CD4-positive, alpha-beta memory T cell (primary cell): Measurements from ENCODE around the gene NTN5. TPM values are rescaled to one million over a fixed set of nuclear protein-coding genes. Genes with fewer than 3 reads are reported as not detected.

Experiments
- CTCF ChIA-PET: fragments of 350-600 bp; sonication (Branson Sonifier 250); formaldehyde crosslinking; loops from one replicate; lab custom pipeline; 2021; ENCODE audit warnings: inconsistent platforms; ENCODE audit not compliant: partially characterized antibody; lab: Charles Lee
- POLR2A ChIA-PET: fragments of 350-600 bp; sonication (Branson Sonifier 250); formaldehyde crosslinking; loops from one replicate; lab custom pipeline; 2021; ENCODE audit not compliant: partially characterized antibody; lab: Charles Lee
- DNase-seq, 5 donors: peaks; one replicate each; pipeline versions ENCODE4 v3.0.0 to v3.0.0-alpha.2; 2020 to 2022; ENCODE audit warnings: mixed read lengths in 1 of 5
- H3K27ac ChIP-seq: one replicate; pipeline ENCODE4 v1.7.0; 2013; ENCODE audit warnings: low read depth, low read length
- H3K27me3 ChIP-seq: 2 replicates; pipeline ENCODE4 v1.7.0; 2013; ENCODE audit warnings: mild to moderate bottlenecking, low read length, moderate library complexity; ENCODE audit not compliant: insufficient read depth
- H3K36me3 ChIP-seq: 2 replicates; pipeline ENCODE4 v1.7.0; 2013; ENCODE audit warnings: mild to moderate bottlenecking, low read length, moderate library complexity; ENCODE audit not compliant: insufficient read depth
- H3K4me1 ChIP-seq: 2 replicates; pipeline ENCODE4 v1.7.0; 2013; ENCODE audit warnings: mild to moderate bottlenecking, low read length, moderate library complexity; ENCODE audit not compliant: insufficient read depth
- H3K4me3 ChIP-seq, 2 donors: one replicate each; pipeline ENCODE4 v1.7.0; 2013; ENCODE audit warnings: low read length in 2 of 2, mild to moderate bottlenecking in 1 of 2
- H3K9me3 ChIP-seq, 2 donors: one replicate each; pipeline ENCODE4 v1.7.0; 2013; ENCODE audit warnings: low read length in 2 of 2, control low read depth in 1 of 2; ENCODE audit not compliant: control insufficient read depth in 1 of 2
- H3K27ac Mint-ChIP-seq, 7 donors: one replicate each; pipeline ENCODE4 v1.8.0; 2020 to 2021; ENCODE audit warnings: mixed read lengths in 7 of 7, mild to moderate bottlenecking in 6 of 7, inconsistent platforms in 3 of 7, moderate library complexity in 3 of 7
- H3K27me3 Mint-ChIP-seq, 2 donors: one replicate each; pipeline ENCODE4 v1.8.0; 2020 to 2021; ENCODE audit warnings: mixed read lengths in 2 of 2
- H3K36me3 Mint-ChIP-seq, 2 donors: one replicate each; pipeline ENCODE4 v1.8.0; 2020 to 2021; ENCODE audit warnings: mixed read lengths in 2 of 2, inconsistent platforms in 1 of 2, mild to moderate bottlenecking in 1 of 2
- H3K4me1 Mint-ChIP-seq, 4 donors: one replicate each; pipeline ENCODE4 v1.8.0; 2020 to 2021; ENCODE audit warnings: mixed read lengths in 4 of 4, mild to moderate bottlenecking in 1 of 4
- H3K4me3 Mint-ChIP-seq, 8 donors: one replicate each; pipeline ENCODE4 v1.8.0; 2020 to 2021; ENCODE audit warnings: mixed read lengths in 8 of 8, mild to moderate bottlenecking in 7 of 8, moderate library complexity in 6 of 8, inconsistent platforms in 3 of 8
- H3K9me3 Mint-ChIP-seq, 8 donors: one replicate each; pipeline ENCODE4 v1.8.0; 2020 to 2021; ENCODE audit warnings: mixed read lengths in 8 of 8, mild to moderate bottlenecking in 5 of 8, inconsistent platforms in 3 of 8, moderate library complexity in 1 of 8
- intact Hi-C: fragments of 100-400 bp; cut with micrococcal nuclease; formaldehyde crosslinking; loops from one replicate; pipeline ENCODE4 v1.15.1; 2023
- polyA plus RNA-seq, 2 donors: library from polyadenylated mRNA; unstranded; fragments of 300-500 nt; fragmentation: Illumina TruSeq; gene quantifications; one replicate each; pipeline ENCODE4 v1.2.3, GENCODE V29; 2021
- total RNA-seq, 2 experiments: library from RNA; stranded (reverse); gene quantifications; one replicate each; pipeline ENCODE4 v1.2.3, GENCODE V29; 2021

NTN5 gene
- total and polyA plus RNA-seq, 4 experiments from 2014 or later, result 0.62 to 3.3 (median 2.3) TPM; not detected in 1

- Histone ChIP-seq H3K9me3 (no peaks in the 10 kb centered on the region), H3K27me3 (no peaks in the 10 kb centered on the region), H3K4me3 (peak overlapping the region; percentile 52 to 58), H3K27ac (peak overlapping the region; percentile 88), H3K36me3 (peaks cover 4% of the 10 kb centered on the region), H3K4me1 (peaks cover 37% of the 10 kb centered on the region)
- intact Hi-C loops, result loop anchor here (1.0 to 5.0 kb wide), 7 partner anchors 8 to 354 kb away; partner anchors contain the start of genes CA11, GYS1, RPL18 and RUVBL2
- no peaks in the 10 kb centered on the region for H3K27me3 Mint-ChIP-seq
- POLR2A ChIA-PET, result interaction anchor here (0.6 to 3.4 kb wide), 18 partner anchors 7 to 305 kb away, joined by 3 to 70 read pairs (median 6); partner anchors contain the start of genes CA11, FAM83E, RPL18 and SPHK2
- H3K36me3 Mint-ChIP-seq, result peaks cover 0 to 23% of the 10 kb centered on the region in 2 donors
- peaks cover 0 to 4% (median 0%) of the 10 kb centered on the region in 8 donors for H3K9me3 Mint-ChIP-seq
- peak in 4 of 5 donors; percentile 91 to 97 (median 92) for DNase-seq
- H3K4me1 Mint-ChIP-seq, result peaks cover 20 to 55% (median 36%) of the 10 kb centered on the region in 4 donors
- peak overlapping the region; percentile 89 to 100 (median 99) for H3K4me3 Mint-ChIP-seq
- H3K27ac Mint-ChIP-seq, result peak overlapping the region; percentile 93 to 100 (median 99)
- CTCF ChIA-PET, result interaction anchor here (2.3 to 2.7 kb wide), 2 partner anchors 7 to 37 kb away, joined by 5 to 16 read pairs; partner anchors contain the start of gene CA11
Measured at GRCh38 chr19:48637948-48638830, 34.6 kb downstream of the NTN5 start.

- Histone ChIP-seq H3K9me3 (no peaks in the 10 kb centered on the region), H3K4me3 (peak overlapping the region; percentile 52 to 58), H3K4me1 (peaks cover 44% of the 10 kb centered on the region), H3K27ac (peak overlapping the region; percentile 88), H3K36me3 (peaks cover 10% of the 10 kb centered on the region), H3K27me3 (no peaks in the 10 kb centered on the region)
- peaks cover 3 to 26% of the 10 kb centered on the region in 2 donors for H3K36me3 Mint-ChIP-seq
- H3K9me3 Mint-ChIP-seq, result peaks cover 0 to 4% (median 0%) of the 10 kb centered on the region in 8 donors
- no peaks in the 10 kb centered on the region for H3K27me3 Mint-ChIP-seq
- ChIA-PET CTCF (interaction anchor here (1.3 to 2.7 kb wide), 3 partner anchors 8 to 38 kb away, joined by 4 to 16 read pairs (median 5); partner anchors contain the start of gene CA11), POLR2A (interaction anchor here (0.6 to 3.4 kb wide), 16 partner anchors 8 to 304 kb away, joined by 3 to 70 read pairs (median 6); partner anchors contain the start of genes CA11, FAM83E, RPL18 and SPHK2)
- intact Hi-C loops, result loop anchor here (1.0 to 5.0 kb wide), 6 partner anchors 13 to 355 kb away; partner anchors contain the start of genes GYS1, RPL18, RUVBL2 and SPHK2
- peak overlapping the region; percentile 89 to 100 (median 99) for H3K4me3 Mint-ChIP-seq
- DNase-seq, result peak in 4 of 5 donors; percentile 99 to 100 (median 100)
- peak overlapping the region; percentile 93 to 100 (median 99) for H3K27ac Mint-ChIP-seq
- peaks cover 20 to 55% (median 39%) of the 10 kb centered on the region in 4 donors for H3K4me1 Mint-ChIP-seq
Measured at GRCh38 chr19:48637449-48637947, 35.3 kb downstream of the NTN5 start.

GRCh38 chr19:48636859-48637448, 35.9 kb downstream of the NTN5 start, which contains the start of gene DBP:
Gene DBP, minus strand, starts transcription at chr19:48637379. Its CDS starts 385 bp downstream, at chr19:48636994.
- H3K4me1 Mint-ChIP-seq, result peaks cover 20 to 56% (median 41%) of the 10 kb centered on the region in 4 donors

GRCh38 chr19:48635966-48636858, 36.6 kb downstream of the NTN5 start:
- peaks cover 11 to 37% of the 10 kb centered on the region in 2 donors for H3K36me3 Mint-ChIP-seq
- H3K27me3 Mint-ChIP-seq, result no peaks in the 10 kb centered on the region
- H3K27ac Mint-ChIP-seq, result peak overlapping the region; percentile 93 to 99 (median 97)
- peak overlapping the region; percentile 89 to 100 (median 99) for H3K4me3 Mint-ChIP-seq
- intact Hi-C loops, result loop anchor here (1.0 to 5.0 kb wide), 4 partner anchors 48 to 356 kb away; partner anchors contain the start of genes GYS1 and RUVBL2
- Histone ChIP-seq H3K27ac (peak overlapping the region; percentile 88), H3K4me3 (peak overlapping the region; percentile 52 to 88), H3K9me3 (no peaks in the 10 kb centered on the region), H3K36me3 (peaks cover 20% of the 10 kb centered on the region), H3K27me3 (no peaks in the 10 kb centered on the region), H3K4me1 (peaks cover 46% of the 10 kb centered on the region)
- H3K4me1 Mint-ChIP-seq, result peaks cover 20 to 59% (median 41%) of the 10 kb centered on the region in 4 donors
- DNase-seq, result peak in 2 of 5 donors; percentile 18 to 60
- ChIA-PET CTCF (interaction anchor here (1.3 to 2.7 kb wide), 3 partner anchors 9 to 39 kb away, joined by 4 to 16 read pairs (median 5); partner anchors contain the start of gene CA11), POLR2A (interaction anchor here (1.2 to 3.4 kb wide), 8 partner anchors 8 to 329 kb away, joined by 3 to 70 read pairs (median 21); partner anchors contain the start of genes CA11, FAM83E, FTL and RPL18)
- H3K9me3 Mint-ChIP-seq, result peaks cover 0 to 4% (median 0%) of the 10 kb centered on the region in 8 donors

More at GRCh38 chr19:48636859-48637448, 35.9 kb downstream of the NTN5 start, which contains the start of gene DBP:
- peak within 1 kb of the TSS; percentile 52 to 88 for H3K4me3 ChIP-seq
- intact Hi-C loops, result loop anchor here (1.0 to 5.0 kb wide), 6 partner anchors 13 to 355 kb away; partner anchors contain the start of genes GYS1, RPL18, RUVBL2 and SPHK2
- Mint-ChIP-seq H3K9me3 (peaks cover 0 to 4% (median 0%) of the 10 kb centered on the region in 8 donors), H3K36me3 (peaks cover 6 to 30% of the 10 kb centered on the region in 2 donors), H3K27me3 (no peaks in the 10 kb centered on the region), H3K27ac (peak within 1 kb of the TSS; percentile 93 to 100 (median 99)), H3K4me3 (peak within 1 kb of the TSS; percentile 89 to 100 (median 99))
- no peaks in the 10 kb centered on the region for H3K9me3 ChIP-seq
- POLR2A ChIA-PET, result interaction anchor here (0.9 to 3.4 kb wide), 14 partner anchors 9 to 304 kb away, joined by 3 to 70 read pairs (median 7); partner anchors contain the start of genes CA11, FAM83E, RPL18 and SPHK2
- CTCF ChIA-PET, result interaction anchor here (1.3 to 2.7 kb wide), 3 partner anchors 9 to 38 kb away, joined by 4 to 16 read pairs (median 5); partner anchors contain the start of gene CA11
- H3K36me3 ChIP-seq, result peaks cover 14% of the 10 kb centered on the region
- peaks cover 46% of the 10 kb centered on the region for H3K4me1 ChIP-seq
- no peaks in the 10 kb centered on the region for H3K27me3 ChIP-seq
- DNase-seq, result peak in 1 of 5 donors; percentile 62
- peak within 1 kb of the TSS; percentile 88 for H3K27ac ChIP-seq

GRCh38 chr19:48635263-48635965, 37.4 kb downstream of the NTN5 start:
- Mint-ChIP-seq H3K36me3 (peaks cover 11 to 41% of the 10 kb centered on the region in 2 donors), H3K9me3 (peaks cover 0 to 4% (median 0%) of the 10 kb centered on the region in 8 donors), H3K27me3 (no peaks in the 10 kb centered on the region), H3K27ac (peak overlapping the region; percentile 92 to 98 (median 95)), H3K4me3 (peak overlapping the region; percentile 89 to 100 (median 99)), H3K4me1 (peaks cover 20 to 62% (median 41%) of the 10 kb centered on the region in 4 donors)
- H3K4me1 ChIP-seq, result peaks cover 46% of the 10 kb centered on the region
- H3K9me3 ChIP-seq, result no peaks in the 10 kb centered on the region
- CTCF ChIA-PET, result interaction anchor here (2.3 to 2.7 kb wide), 3 partner anchors 10 to 40 kb away, joined by 5 to 16 read pairs (median 16); partner anchors contain the start of gene CA11
- peak overlapping the region; percentile 52 to 88 for H3K4me3 ChIP-seq
- H3K36me3 ChIP-seq, result peaks cover 28% of the 10 kb centered on the region
- no peaks in the 10 kb centered on the region for H3K27me3 ChIP-seq
- peak overlapping the region; percentile 88 for H3K27ac ChIP-seq
- POLR2A ChIA-PET, result interaction anchor here (1.2 to 6.4 kb wide), 9 partner anchors 7 to 330 kb away, joined by 3 to 76 read pairs (median 37); partner anchors contain the start of genes CA11, FAM83E, FTL and RPL18
- intact Hi-C loops, result loop anchor here (1.0 to 5.0 kb wide), 2 partner anchors 47 to 357 kb away; partner anchors contain the start of genes GYS1 and RUVBL2
- DNase-seq, result peak; percentile 67 to 73 (median 69)
